SK-N-SH (cell line): Measurements from ENCODE around the gene METTL25B. TPM values are rescaled to one million over a fixed set of nuclear protein-coding genes. Genes with fewer than 3 reads are reported as not detected.

Source experiments
- CTCF ChIA-PET: fragments of 300-600, 350-600 bp; formaldehyde crosslinking; extraction: SDS; loops from one replicate; lab custom pipeline; 2021; lab: Yijun Ruan, JAX
- POLR2A ChIA-PET: fragments of 350-600 bp; sonication (Branson Sonifier 250); formaldehyde crosslinking; extraction: SDS; loops from one replicate; lab custom pipeline; 2020; ENCODE audit warnings: antibody characterized with exemption, inconsistent platforms; lab: Yijun Ruan, JAX
- DNase-seq: peaks from one replicate; pipeline ENCODE4 v3.0.0; 2012
- H2AFZ ChIP-seq: fragments of 200-600 bp; sonication (generic); 2 replicates; pipeline ENCODE4 v1.8.1; 2016; ENCODE audit warnings: antibody characterized with exemption, mild to moderate bottlenecking, low read depth
- H3F3A ChIP-seq: fragments of 200-600 bp; sonication (generic); replicated peaks from 2 replicates; pipeline ENCODE3; 2016; ENCODE audit warnings: antibody characterized with exemption, mild to moderate bottlenecking; ENCODE audit not compliant: insufficient read depth
- H3K27ac ChIP-seq, 2 experiments: fragments of 200-500 bp in 1 of 2; fragments of 200-600 bp in 1 of 2; sonication (Bioruptor generic) in 1 of 2; sonication (generic), shearing (Covaris generic) in 1 of 2; 2 replicates each; pipeline versions ENCODE4 v1.5.1 to v1.6.1; 2014 to 2016; ENCODE audit warnings: low read depth in 2 of 2, inconsistent platforms in 1 of 2, low read length in 1 of 2, mild to moderate bottlenecking in 1 of 2, mixed read lengths in 1 of 2
- H3K27me3 ChIP-seq: fragments of 200-600 bp; sonication (generic), shearing (Covaris generic); 2 replicates; pipeline ENCODE4 v1.6.1; 2016; ENCODE audit warnings: mixed run types; ENCODE audit not compliant: insufficient read depth
- H3K36me3 ChIP-seq, 2 experiments: fragments of 200-500 bp in 1 of 2; fragments of 200-600 bp in 1 of 2; sonication (Bioruptor generic) in 1 of 2; sonication (generic) in 1 of 2; replicated peaks in 1 of 2; 2 replicates each; pipeline versions ENCODE3 to v1.5.1; 2014 to 2016; ENCODE audit warnings: low read length in 1 of 2, mild to moderate bottlenecking in 1 of 2; ENCODE audit not compliant: insufficient read depth in 2 of 2, control insufficient read depth in 1 of 2
- H3K4me1 ChIP-seq, 2 experiments: fragments of 200-500 bp in 1 of 2; fragments of 200-600 bp in 1 of 2; sonication (Bioruptor generic) in 1 of 2; sonication (generic), shearing (Covaris generic) in 1 of 2; 2 replicates each; pipeline versions ENCODE4 v1.5.1 to v1.6.1; 2014 to 2016; ENCODE audit warnings: low read depth in 1 of 2, low read length in 1 of 2, mixed run types in 1 of 2; ENCODE audit not compliant: insufficient read depth in 2 of 2, control insufficient read depth in 1 of 2
- H3K4me2 ChIP-seq: fragments of 200-600 bp; sonication (generic), shearing (Covaris generic); 2 replicates; pipeline ENCODE4 v1.6.1; 2017; ENCODE audit warnings: mixed run types
- H3K4me3 ChIP-seq, 2 experiments: fragments of 200-500 bp in 1 of 2; fragments of 200-600 bp in 1 of 2; sonication (Bioruptor generic) in 1 of 2; sonication (generic), shearing (Covaris generic) in 1 of 2; 2 replicates each; pipeline versions ENCODE4 v1.5.1 to v1.8.1; 2014 to 2016; ENCODE audit warnings: low read depth in 2 of 2, inconsistent platforms in 1 of 2, low read length in 1 of 2, mild to moderate bottlenecking in 1 of 2, mixed read lengths in 1 of 2, moderate library complexity in 1 of 2
- H3K79me2 ChIP-seq: fragments of 200-600 bp; sonication (generic); 2 replicates; pipeline ENCODE4 v1.8.1; 2017; ENCODE audit warnings: mild to moderate bottlenecking; ENCODE audit not compliant: insufficient read depth
- H3K9ac ChIP-seq: fragments of 200-600 bp; sonication (generic); 2 replicates; pipeline ENCODE4 v1.6.1; 2017; ENCODE audit warnings: mixed run types
- H3K9me2 ChIP-seq: fragments of 200-600 bp; sonication (generic); 2 replicates; pipeline ENCODE4 v1.6.1; 2017; ENCODE audit warnings: mixed run types
- H3K9me3 ChIP-seq: fragments of 200-600 bp; sonication (generic); 2 replicates; pipeline ENCODE4 v1.6.1; 2017; ENCODE audit warnings: mixed run types, mild to moderate bottlenecking, moderate library complexity
- H4K20me1 ChIP-seq: fragments of 200-600 bp; sonication (generic); 2 replicates; pipeline ENCODE4 v1.6.1; 2017; ENCODE audit warnings: mild to moderate bottlenecking, mixed run types; ENCODE audit not compliant: insufficient read depth
- CHD2 ChIP-seq: fragments of 150-350 bp; IDR thresholded peaks from 2 replicates; pipeline ENCODE4 v1.6.1; 2018; ENCODE audit warnings: low read length; ENCODE audit not compliant: partially characterized antibody
- ELF1 ChIP-seq: IDR thresholded peaks from 2 replicates; pipeline ENCODE4 v1.4.0; 2012
- EP300 ChIP-seq, 2 experiments: IDR thresholded peaks; 2 replicates each; pipeline versions ENCODE4 v1.4.0 to v1.6.1; 2012; ENCODE audit warnings: borderline replicate concordance in 1 of 2, low read depth in 1 of 2, low read length in 1 of 2
- FOSL2 ChIP-seq: IDR thresholded peaks from 2 replicates; pipeline ENCODE4 v1.4.0; 2012; ENCODE audit warnings: low read depth, mild to moderate bottlenecking, moderate library complexity, borderline replicate concordance
- FOXJ3 ChIP-seq: sonication (generic); formaldehyde crosslinking; IDR thresholded peaks from 2 replicates; pipeline ENCODE4 v1.5.1; 2020; ENCODE audit warnings: mild to moderate bottlenecking, missing genetic modification reagents
- GABPA ChIP-seq: IDR thresholded peaks from 2 replicates; pipeline ENCODE4 v1.4.0; 2012; ENCODE audit warnings: low read depth, mild to moderate bottlenecking
- GATA2 ChIP-seq: sonication (generic); formaldehyde crosslinking; IDR thresholded peaks from 2 replicates; pipeline ENCODE4 v1.5.0; 2020; ENCODE audit warnings: mild to moderate bottlenecking, missing genetic modification reagents
- IRF3 ChIP-seq: fragments of 150-350 bp; IDR thresholded peaks from 2 replicates; pipeline ENCODE4 v1.6.1; 2016; ENCODE audit warnings: mild to moderate bottlenecking, low read depth, low read length
- MAX ChIP-seq: IDR thresholded peaks from 2 replicates; pipeline ENCODE4 v1.4.0; 2012; ENCODE audit warnings: low read depth
- MEF2A ChIP-seq: IDR thresholded peaks from 2 replicates; pipeline ENCODE4 v1.4.0; 2012; ENCODE audit warnings: low read depth, borderline replicate concordance
- PBX3 ChIP-seq: IDR thresholded peaks from 2 replicates; pipeline ENCODE4; 2012
- POLR2AphosphoS5 ChIP-seq: IDR thresholded peaks from 2 replicates; pipeline ENCODE4 v1.6.1; 2012; ENCODE audit warnings: low read depth, low read length
- RFX5 ChIP-seq: IDR thresholded peaks from 2 replicates; pipeline ENCODE4 v1.6.1; 2012; ENCODE audit warnings: mild to moderate bottlenecking, improper control_type of control experiment, low read length
- RXRA ChIP-seq: IDR thresholded peaks from 2 replicates; pipeline ENCODE4 v1.4.0; 2012; ENCODE audit warnings: low read depth, mild to moderate bottlenecking, borderline replicate concordance
- SMC3 ChIP-seq: IDR thresholded peaks from 2 replicates; pipeline ENCODE4 v1.6.1; 2012; ENCODE audit warnings: low read depth, low read length, improper control_type of control experiment
- TCF12 ChIP-seq: IDR thresholded peaks from 2 replicates; pipeline ENCODE4 v1.4.0; 2012
- ZBTB33 ChIP-seq: IDR thresholded peaks from 2 replicates; pipeline ENCODE4 v1.4.0; 2012; ENCODE audit warnings: low read depth, borderline replicate concordance
- WGBS: methylation state at CpG from one replicate; pipeline ENCODE4 v1.1.6; 2017; ENCODE audit warnings: low lambda C conversion rate; 5-methylcytosine and 5-hydroxymethylcytosine counted together
- polyA plus RNA-seq, 3 experiments: library from polyadenylated mRNA; depleted of rRNA; stranded (reverse); fragments of >200 nt; gene quantifications; 2 replicates each; pipeline ENCODE4 v1.2.3, GENCODE V29; 2012

The METTL25B gene
- polyA plus RNA-seq, 1 of the 3 experiments (the other 2 are of a cell fraction) = 20.1 TPM

GRCh38 chr1:156692925-156693847, 35.1 kb upstream of the METTL25B start:
- WGBS = 81% methylated on average over 15 of the region's 16 CpGs
- Histone ChIP-seq H4K20me1 (no peaks in the 10 kb centered on the region), H3K4me2 (peak overlapping the region; percentile 41; the same call in 1 of the 2 replicates), H3K4me3 (no peak overlapping the region), H3K79me2 (no peaks in the 10 kb centered on the region), H3K9me3 (no peaks in the 10 kb centered on the region), H3K9ac (no peak overlapping the region), H3K27ac (peak overlapping the region in 1 of 2 experiments; percentile 86; a peak in 2 of 4 replicates), H3F3A (peaks cover 15% of the 10 kb centered on the region), H3K27me3 (no peaks in the 10 kb centered on the region), H3K9me2 (no peaks in the 10 kb centered on the region), H3K4me1 (peaks cover 14 to 70% of the 10 kb centered on the region in 2 experiments; a peak in 3 of 4 replicates), H3K36me3 (no peaks in the 10 kb centered on the region), H2AFZ (no peak overlapping the region; the same call in 1 of the 2 replicates)
- no peak for TF ChIP-seq RFX5
- no peak for TF ChIP-seq GABPA
- TF ChIP-seq FOSL2 = no peak
- TF ChIP-seq ZBTB33 = no peak
- no peak for TF ChIP-seq CHD2
- TF ChIP-seq POLR2AphosphoS5 = no peak
- no peak for TF ChIP-seq IRF3
- no peak for TF ChIP-seq GATA2
- no peak for TF ChIP-seq MAX
- TF ChIP-seq SMC3 = no peak
- TF ChIP-seq RXRA = no peak
- TF ChIP-seq EP300 (IDR thresholded peaks at IDR 0.05; ENCODE audit: borderline replicate concordance in 1 of 2, low read depth in 1 of 2, low read length in 1 of 2) = no peak
- TF ChIP-seq TCF12 = no peak
- no peak for TF ChIP-seq PBX3
- TF ChIP-seq ELF1 = no peak
- no peak for TF ChIP-seq FOXJ3 (CRISPR knock-in tag)
- no peak for TF ChIP-seq MEF2A
- no peak for DNase-seq
- POLR2A ChIA-PET = interaction anchor here (1.0 to 4.3 kb wide), 3 partner anchors 12 to 19 kb away, joined by 3 to 57 read pairs (median 5); partner anchors contain the start of gene CRABP2
- CTCF ChIA-PET = interaction anchor here (1.1 to 45.5 kb wide), 10 partner anchors 14 to 235 kb away, joined by 3 to 2702 read pairs (median 51); partner anchors contain the start of genes CRABP2, ISG20L2, METTL25B and NES
